HCT116 (cell line): ENCODE data around the gene TICAM1. TPM values are rescaled to one million over a fixed set of nuclear protein-coding genes. Genes with fewer than 3 reads are reported as not detected.

ENCODE experiments used
- ATAC-seq: fragments of 200-7000 bp; cut with Tn5 transposase; 2 replicates; pipeline ENCODE4 v1.9.1; 2020; ENCODE audit warnings: mild to moderate bottlenecking, moderate library complexity
- BruUV-seq: library from RNA; stranded (reverse); fragments of 400-500 nt; replicated peaks from 2 replicates; lab custom pipeline; 2021; lab: Mats Ljungman, UMichigan
- CTCF ChIA-PET: fragments of 300-600 bp; sonication (Branson Sonifier 250); formaldehyde crosslinking; loops from one replicate; lab custom pipeline; 2021; ENCODE audit warnings: antibody characterized with exemption; lab: Charles Lee
- POLR2A ChIA-PET: fragments of 300-600, 350-600 bp; sonication (Branson Sonifier 250); formaldehyde crosslinking; loops from one replicate; lab custom pipeline; 2021; ENCODE audit warnings: antibody characterized with exemption; lab: Charles Lee
- RAD21 ChIA-PET, 2 experiments: fragments of 300-600 bp; sonication (Branson Sonifier 250); formaldehyde crosslinking; loops; one replicate each; lab custom pipeline; 2023; ENCODE audit warnings: low total read pairs in 2 of 2; ENCODE audit not compliant: uncharacterized antibody in 2 of 2, unreplicated experiment in 2 of 2, low non-redundant PET in 1 of 2; lab: Charles Lee
- DNase-seq: peaks from one replicate; pipeline ENCODE4 v3.0.0-alpha.2; 2010; ENCODE audit warnings: low read depth, low spot score
- H2AFZ ChIP-seq: fragments of 200-600 bp; shearing (Covaris generic), sonication (generic); 2 replicates; pipeline ENCODE4 v1.6.1; 2017; ENCODE audit warnings: low read depth, mixed run types, mixed read lengths, antibody characterized with exemption, low read length; ENCODE audit not compliant: poor library complexity, severe bottlenecking
- H3K27ac ChIP-seq: 2 replicates; pipeline ENCODE4 v1.5.1; 2012; ENCODE audit warnings: low read depth, low read length
- H3K27me3 ChIP-seq: fragments of 200-600 bp; sonication (generic); 2 replicates; pipeline ENCODE4 v1.6.1; 2016; ENCODE audit warnings: mixed run types, low read length, mixed read lengths; ENCODE audit not compliant: insufficient read depth
- H3K36me3 ChIP-seq, 2 experiments: fragments of 200-500 bp in 1 of 2; fragments of 200-600 bp in 1 of 2; sonication (Bioruptor generic) in 1 of 2; sonication (generic) in 1 of 2; 2 replicates each; pipeline versions ENCODE4 v1.5.1 to v1.6.1; 2014 to 2016; ENCODE audit warnings: low read length in 2 of 2, inconsistent platforms in 1 of 2, mixed read lengths in 1 of 2, mixed run types in 1 of 2; ENCODE audit not compliant: insufficient read depth in 2 of 2, control insufficient read depth in 1 of 2
- H3K4me1 ChIP-seq, 2 experiments: fragments of 200-600 bp in 1 of 2; sonication (generic) in 1 of 2; 2 replicates each; pipeline versions ENCODE4 v1.5.1 to v1.6.1; 2012 to 2017; ENCODE audit warnings: low read length in 2 of 2, inconsistent platforms in 1 of 2, mild to moderate bottlenecking in 1 of 2, mixed read lengths in 1 of 2, mixed run types in 1 of 2, moderate library complexity in 1 of 2; ENCODE audit not compliant: insufficient read depth in 2 of 2, control insufficient read depth in 1 of 2
- H3K4me2 ChIP-seq: fragments of 200-600 bp; sonication (generic); 2 replicates; pipeline ENCODE4 v1.6.1; 2017; ENCODE audit warnings: mixed run types, low read length, mixed read lengths
- H3K4me3 ChIP-seq, 2 experiments: fragments of 200-600 bp in 1 of 2; sonication (generic) in 1 of 2; replicated peaks in 1 of 2; 2 replicates each; pipeline ENCODE4 v1.5.1; 2011 to 2016; ENCODE audit warnings: low read length in 2 of 2, control low read depth in 1 of 2, low read depth in 1 of 2, mild to moderate bottlenecking in 1 of 2, mixed read lengths in 1 of 2, mixed run types in 1 of 2
- H3K79me2 ChIP-seq: fragments of 200-600 bp; sonication (generic); 2 replicates; pipeline ENCODE4 v1.6.1; 2017; ENCODE audit warnings: mild to moderate bottlenecking, mixed run types, low read length, moderate library complexity, mixed read lengths; ENCODE audit not compliant: insufficient read depth
- H3K9ac ChIP-seq: fragments of 200-600 bp; sonication (generic); 2 replicates; pipeline ENCODE4 v1.6.1; 2016; ENCODE audit warnings: low read length, mixed read lengths
- H3K9me2 ChIP-seq: fragments of 200-600 bp; sonication (generic), shearing (Covaris generic); 2 replicates; pipeline ENCODE4 v1.6.1; 2017; ENCODE audit warnings: mixed run types, mild to moderate bottlenecking, moderate library complexity; ENCODE audit not compliant: insufficient read depth
- H3K9me3 ChIP-seq, 2 experiments: fragments of 200-500 bp in 1 of 2; fragments of 200-600 bp in 1 of 2; sonication (Bioruptor generic) in 1 of 2; sonication (generic) in 1 of 2; 2 replicates each; pipeline ENCODE4 v1.6.1; 2014 to 2017; ENCODE audit warnings: low read length in 2 of 2, mixed read lengths in 2 of 2, inconsistent platforms in 1 of 2, low read depth in 1 of 2, mild to moderate bottlenecking in 1 of 2, mixed run types in 1 of 2, moderate library complexity in 1 of 2; ENCODE audit not compliant: control insufficient read depth in 1 of 2, insufficient read depth in 1 of 2
- H4K20me1 ChIP-seq: fragments of 200-600 bp; sonication (generic), shearing (Covaris generic); 2 replicates; pipeline ENCODE4 v1.6.1; 2017; ENCODE audit warnings: mixed run types, mild to moderate bottlenecking, moderate library complexity; ENCODE audit not compliant: insufficient read depth
- CBX3 ChIP-seq: IDR thresholded peaks from 2 replicates; pipeline ENCODE4 v1.6.1; 2012; ENCODE audit warnings: low read depth
- CEBPB ChIP-seq: IDR thresholded peaks from 2 replicates; pipeline ENCODE4 v1.6.1; 2012; ENCODE audit warnings: low read depth
- EGR1 ChIP-seq: IDR thresholded peaks from 2 replicates; pipeline ENCODE4 v1.6.1; 2012; ENCODE audit warnings: low read depth
- ELF1 ChIP-seq: IDR thresholded peaks from 2 replicates; pipeline ENCODE4 v1.6.1; 2012; ENCODE audit warnings: low read depth, borderline replicate concordance
- EZH2 ChIP-seq: fragments of 200-600 bp; sonication (generic); IDR thresholded peaks from 2 replicates; pipeline ENCODE4 v1.6.1; 2017; ENCODE audit warnings: antibody characterized with exemption, mixed run types
- EZH2phosphoT487 ChIP-seq: fragments of 200-600 bp; IDR thresholded peaks from 2 replicates; pipeline ENCODE4 v1.6.1; 2018; ENCODE audit warnings: antibody characterized with exemption, borderline replicate concordance
- FOSL1 ChIP-seq: IDR thresholded peaks from 2 replicates; pipeline ENCODE4 v1.6.1; 2012; ENCODE audit warnings: low read depth
- JUND ChIP-seq: IDR thresholded peaks from 2 replicates; pipeline ENCODE4 v1.6.1; 2012
- RAD21 ChIP-seq: IDR thresholded peaks from 2 replicates; pipeline ENCODE4 v1.6.1; 2012; ENCODE audit warnings: low read depth, mild to moderate bottlenecking
- SRF ChIP-seq: IDR thresholded peaks from 2 replicates; pipeline ENCODE4 v1.6.1; 2012; ENCODE audit warnings: low read depth
- TCF7L2 ChIP-seq: IDR thresholded peaks from 2 replicates; pipeline ENCODE4 v1.7.0; 2011; ENCODE audit warnings: borderline replicate concordance, inconsistent platforms; ENCODE audit not compliant: insufficient read depth, insufficient read length; ENCODE audit errors: extremely low read depth
- YY1 ChIP-seq: IDR thresholded peaks from 2 replicates; pipeline ENCODE4 v1.6.1; 2011; ENCODE audit warnings: low read length, low read depth, moderate library complexity, mild to moderate bottlenecking; ENCODE audit not compliant: insufficient replicate concordance; ENCODE audit errors: extremely low read depth
- ZFX ChIP-seq: fragments of 450-650 bp; IDR thresholded peaks from 2 replicates; pipeline ENCODE4 v1.6.1; 2017
- ZNF274 ChIP-seq: fragments of 200-500 bp; sonication (Bioruptor generic); IDR thresholded peaks from 2 replicates; pipeline ENCODE4 v1.6.1; 2014; ENCODE audit warnings: mild to moderate bottlenecking, low read depth, low read length, inconsistent platforms
- intact Hi-C: fragments of 100-400 bp; cut with micrococcal nuclease; formaldehyde crosslinking; loops from 2 replicates; pipeline ENCODE4 v1.10.0; 2022
- total RNA-seq: library from RNA; stranded (reverse); gene quantifications from one replicate; pipeline ENCODE4 v1.2.1, GENCODE V29; 2021; ENCODE audit not compliant: unreplicated experiment
- TF ChIP-seq, protein P1 (sequence below): IDR thresholded peaks from 2 replicates; pipeline ENCODE4 v1.6.1; 2012
- TF ChIP-seq, protein P2 (sequence below): IDR thresholded peaks from 2 replicates; pipeline ENCODE4 v1.6.1; 2012; ENCODE audit warnings: low read depth
- TF ChIP-seq, protein P3 (sequence below): IDR thresholded peaks from 2 replicates; pipeline ENCODE4 v1.6.1; 2012

TICAM1 gene
- total RNA-seq, 1 experiment from 2014 or later, result 28.7 TPM

DNA sequence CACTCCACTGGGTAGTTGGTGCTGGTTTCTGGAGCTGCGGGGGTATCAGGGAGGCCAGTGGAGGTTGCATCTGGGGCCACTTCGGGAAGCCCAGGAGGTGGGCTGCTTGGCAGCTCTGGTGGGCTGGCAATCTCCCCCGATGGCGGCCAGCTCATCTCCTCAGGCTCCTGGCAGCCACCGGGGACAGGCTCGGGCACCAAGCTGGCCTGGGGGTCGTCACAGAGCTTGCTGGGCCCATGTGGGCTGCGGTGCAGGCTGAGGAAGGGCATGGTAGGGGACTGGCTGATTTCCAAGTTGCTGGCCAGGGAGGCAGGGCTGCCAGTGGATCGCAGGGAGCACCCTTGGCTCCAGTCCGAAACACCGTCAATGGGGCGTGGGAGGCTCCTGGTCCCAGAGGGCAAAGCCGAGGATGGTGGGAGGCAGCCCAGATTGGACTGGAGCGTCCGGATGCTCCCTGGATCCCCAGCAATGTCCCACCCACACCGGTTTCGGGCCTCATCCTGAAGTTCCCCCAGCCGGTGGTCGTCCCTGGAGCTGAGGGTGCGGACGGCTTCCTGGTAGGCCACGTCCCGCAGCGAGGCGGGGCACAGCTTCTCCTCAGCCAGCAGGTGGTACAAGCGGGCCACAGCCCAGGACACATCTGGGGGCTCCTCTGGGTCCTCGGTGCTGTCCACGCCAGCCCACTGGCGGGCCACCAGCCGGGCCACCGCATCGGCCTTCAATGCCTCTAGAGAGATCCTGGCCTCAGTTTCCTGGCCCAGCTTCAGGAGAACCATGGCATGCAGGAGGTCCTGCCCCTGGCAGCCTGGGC lies 13.8 kb downstream of the TICAM1 start:
- Histone ChIP-seq H3K4me2 (no peak overlapping the region), H2AFZ (no peak overlapping the region), H3K27ac (no peak overlapping the region), H3K79me2 (peaks cover 22% of the 10 kb centered on the region), H3K9me2 (no peaks in the 10 kb centered on the region), H3K9me3 (no peaks in the 10 kb centered on the region), H4K20me1 (no peaks in the 10 kb centered on the region), H3K9ac (no peak overlapping the region), H3K4me3 (no peak overlapping the region), H3K36me3 (peaks cover 0 to 25% of the 10 kb centered on the region in 2 experiments; a peak in 2 of 4 replicates), H3K4me1 (peaks cover 18 to 35% of the 10 kb centered on the region in 2 experiments), H3K27me3 (no peaks in the 10 kb centered on the region)
- no TSS peak for BruUV-seq
- ChIA-PET RAD21 (no interaction called here), POLR2A (interaction anchor here (0.9 kb wide), 1 partner anchor 9 kb away, joined by 5 read pairs; no protein-coding TSS in a partner anchor), CTCF (interaction anchor here (1.3 to 1.6 kb wide), 2 partner anchors 8 to 34 kb away, joined by 3 to 4 read pairs; no protein-coding TSS in a partner anchor)
- intact Hi-C loops, result no loop called here
- TF ChIP-seq ELF1 (no peak), CEBPB (no peak), EGR1 (no peak), CBX3 (no peak), RAD21 (no peak), ZFX (no peak)
- TF ChIP-seq, protein P1, sequence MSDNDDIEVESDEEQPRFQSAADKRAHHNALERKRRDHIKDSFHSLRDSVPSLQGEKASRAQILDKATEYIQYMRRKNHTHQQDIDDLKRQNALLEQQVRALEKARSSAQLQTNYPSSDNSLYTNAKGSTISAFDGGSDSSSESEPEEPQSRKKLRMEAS, result no peak
- ATAC-seq (no peak), DNase-seq (no peak)

DNA sequence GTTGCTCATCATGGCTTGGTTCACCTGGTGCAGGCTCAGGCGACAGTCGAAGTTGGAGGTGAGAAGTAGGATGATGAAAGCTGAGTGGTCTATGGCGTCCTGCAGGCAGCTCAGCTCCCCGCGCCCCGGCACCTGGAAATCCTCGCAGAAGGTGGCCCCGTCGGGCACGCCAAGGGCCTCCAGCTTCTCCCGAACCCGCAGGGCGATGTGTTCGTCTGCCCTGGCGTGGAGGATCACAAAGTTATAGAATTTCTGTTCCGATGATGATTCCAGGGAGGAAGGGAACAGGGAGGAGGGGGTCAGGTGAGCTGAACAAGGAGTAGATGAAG lies 14.6 kb downstream of the TICAM1 start:
- DNase-seq (no peak), ATAC-seq (no peak)
- no peak overlapping the region for H3K4me2 ChIP-seq
- RAD21 ChIA-PET, result no interaction called here
- peaks cover 0 to 25% of the 10 kb centered on the region in 2 experiments; a peak in 2 of 4 replicates for H3K36me3 ChIP-seq
- H3K9ac ChIP-seq, result no peak overlapping the region
- intact Hi-C loops, result no loop called here
- H3K27me3 ChIP-seq, result no peaks in the 10 kb centered on the region
- H2AFZ ChIP-seq, result no peak overlapping the region
- H3K27ac ChIP-seq, result no peak overlapping the region; the same call in 1 of the 2 replicates
- peaks cover 19 to 42% of the 10 kb centered on the region in 2 experiments for H3K4me1 ChIP-seq
- H3K9me2 ChIP-seq, result no peaks in the 10 kb centered on the region
- peaks cover 17% of the 10 kb centered on the region for H3K79me2 ChIP-seq
- H3K4me3 ChIP-seq, result no peak overlapping the region
- H3K9me3 ChIP-seq, result no peaks in the 10 kb centered on the region
- no TSS peak for BruUV-seq
- CTCF ChIA-PET, result interaction anchor here (0.7 to 1.6 kb wide), 2 partner anchors 34 to 152 kb away, joined by 3 to 4 read pairs; partner anchors contain the start of gene KDM4B
- H4K20me1 ChIP-seq, result no peaks in the 10 kb centered on the region
- POLR2A ChIA-PET, result no interaction called here
- TF ChIP-seq RAD21 (no peak), SRF (no peak), EZH2phosphoT487 (no peak), ZNF274 (no peak), EZH2 (no peak), YY1 (no peak), JUND (no peak), FOSL1 (no peak), ELF1 (no peak), CBX3 (no peak), TCF7L2 (no peak)
- TF ChIP-seq, protein P2, sequence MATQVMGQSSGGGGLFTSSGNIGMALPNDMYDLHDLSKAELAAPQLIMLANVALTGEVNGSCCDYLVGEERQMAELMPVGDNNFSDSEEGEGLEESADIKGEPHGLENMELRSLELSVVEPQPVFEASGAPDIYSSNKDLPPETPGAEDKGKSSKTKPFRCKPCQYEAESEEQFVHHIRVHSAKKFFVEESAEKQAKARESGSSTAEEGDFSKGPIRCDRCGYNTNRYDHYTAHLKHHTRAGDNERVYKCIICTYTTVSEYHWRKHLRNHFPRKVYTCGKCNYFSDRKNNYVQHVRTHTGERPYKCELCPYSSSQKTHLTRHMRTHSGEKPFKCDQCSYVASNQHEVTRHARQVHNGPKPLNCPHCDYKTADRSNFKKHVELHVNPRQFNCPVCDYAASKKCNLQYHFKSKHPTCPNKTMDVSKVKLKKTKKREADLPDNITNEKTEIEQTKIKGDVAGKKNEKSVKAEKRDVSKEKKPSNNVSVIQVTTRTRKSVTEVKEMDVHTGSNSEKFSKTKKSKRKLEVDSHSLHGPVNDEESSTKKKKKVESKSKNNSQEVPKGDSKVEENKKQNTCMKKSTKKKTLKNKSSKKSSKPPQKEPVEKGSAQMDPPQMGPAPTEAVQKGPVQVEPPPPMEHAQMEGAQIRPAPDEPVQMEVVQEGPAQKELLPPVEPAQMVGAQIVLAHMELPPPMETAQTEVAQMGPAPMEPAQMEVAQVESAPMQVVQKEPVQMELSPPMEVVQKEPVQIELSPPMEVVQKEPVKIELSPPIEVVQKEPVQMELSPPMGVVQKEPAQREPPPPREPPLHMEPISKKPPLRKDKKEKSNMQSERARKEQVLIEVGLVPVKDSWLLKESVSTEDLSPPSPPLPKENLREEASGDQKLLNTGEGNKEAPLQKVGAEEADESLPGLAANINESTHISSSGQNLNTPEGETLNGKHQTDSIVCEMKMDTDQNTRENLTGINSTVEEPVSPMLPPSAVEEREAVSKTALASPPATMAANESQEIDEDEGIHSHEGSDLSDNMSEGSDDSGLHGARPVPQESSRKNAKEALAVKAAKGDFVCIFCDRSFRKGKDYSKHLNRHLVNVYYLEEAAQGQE, result no peak
- TF ChIP-seq, protein P3, sequence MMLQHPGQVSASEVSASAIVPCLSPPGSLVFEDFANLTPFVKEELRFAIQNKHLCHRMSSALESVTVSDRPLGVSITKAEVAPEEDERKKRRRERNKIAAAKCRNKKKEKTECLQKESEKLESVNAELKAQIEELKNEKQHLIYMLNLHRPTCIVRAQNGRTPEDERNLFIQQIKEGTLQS, result no peak
